GM12878 (cell line): ENCODE data around the gene NEK1. TPM values are rescaled to one million over a fixed set of nuclear protein-coding genes. Genes with fewer than 3 reads are reported as not detected.

Experiments used
- BCLAF1 ChIP-seq: fragments of 450-650 bp; IDR thresholded peaks from 2 replicates; pipeline ENCODE4 v1.6.1; 2017; ENCODE audit warnings: antibody characterized with exemption, mild to moderate bottlenecking, moderate library complexity
- CEBPZ ChIP-seq: fragments of 150-350 bp; IDR thresholded peaks from 2 replicates; pipeline ENCODE4 v1.6.1; 2016; ENCODE audit warnings: low read depth, low read length
- CREB1 ChIP-seq: IDR thresholded peaks from 2 replicates; pipeline ENCODE4 v1.6.1; 2012; ENCODE audit warnings: low read depth, mild to moderate bottlenecking, inconsistent platforms
- CUX1 ChIP-seq: IDR thresholded peaks from 2 replicates; pipeline ENCODE4 v1.6.1; 2012; ENCODE audit warnings: improper control_type of control experiment, low read depth, low read length; ENCODE audit not compliant: insufficient replicate concordance
- ELK1 ChIP-seq: IDR thresholded peaks from 2 replicates; pipeline ENCODE4 v1.6.1; 2012; ENCODE audit warnings: low read depth, low read length, improper control_type of control experiment
- IRF5 ChIP-seq: fragments of 450-650 bp; IDR thresholded peaks from 2 replicates; pipeline ENCODE4 v1.6.1; 2017; ENCODE audit warnings: borderline replicate concordance
- PAX5 ChIP-seq: IDR thresholded peaks from 2 replicates; pipeline ENCODE4 v1.6.1; 2011; ENCODE audit warnings: low read depth, low read length, borderline replicate concordance
- RAD51 ChIP-seq: fragments of 450-650 bp; IDR thresholded peaks from 2 replicates; pipeline ENCODE4 v1.6.1; 2016; ENCODE audit warnings: moderate library complexity, mild to moderate bottlenecking, inconsistent platforms
- RELB ChIP-seq: fragments of 450-650 bp; IDR thresholded peaks from 2 replicates; pipeline ENCODE4 v1.6.1; 2017; ENCODE audit warnings: low read depth, mild to moderate bottlenecking, moderate library complexity
- TAF1 ChIP-seq: IDR thresholded peaks from 2 replicates; pipeline ENCODE4 v1.6.1; 2011; ENCODE audit warnings: mild to moderate bottlenecking, low read depth, low read length, borderline replicate concordance
- polyA plus RNA-seq, 11 experiments: library from polyadenylated mRNA; depleted of rRNA in 4 of 11; unstranded in 6 of 11; stranded (reverse) in 5 of 11; fragments of >200 nt; fragmentation: Nextera tagmentation in 4 of 11; fragmentation: Illumina TruSeq in 1 of 11; extraction: Ambion mirVana in 4 of 11; extraction: Trizol in 1 of 11; gene quantifications; 1 replicate in 1 of 11; 2 replicates in 10 of 11; pipeline versions ENCODE4 v1.2.1 to v1.2.3, GENCODE V29; 2011 to 2016; ENCODE audit warnings: inconsistent platforms in 2 of 11, missing spikeins in 2 of 11, low read depth in 1 of 11
- total RNA-seq, 4 experiments: library from RNA; depleted of rRNA in 3 of 4; stranded (reverse); fragments of >200 nt in 3 of 4; fragmentation: Illumina TruSeq in 1 of 4; extraction: Trizol in 1 of 4; gene quantifications; 2 replicates each; pipeline versions ENCODE4 v1.2.1 to v1.2.3, GENCODE V29; 2013 to 2021

NEK1 gene
- total and polyA plus RNA-seq, 10 of the 15 experiments (the other 5 are each of a cell fraction or from before 2014, with no cell fraction given): 4.9 to 16.1 (median 7.5) TPM

GRCh38 chr4:169612871-169613859 is 782 bp upstream of the NEK1 start (continued):
- 0 out of 2 replicates have a peak, but pooled peaks have one; percentile 25 for TF ChIP-seq RELB
- TF ChIP-seq CUX1: peak; percentile 36
- TF ChIP-seq TAF1: no peak
- TF ChIP-seq PAX5: peak; percentile 77
- 0 out of 2 replicates have a peak, but pooled peaks have one; percentile 31 for TF ChIP-seq CREB1
- no peak for TF ChIP-seq IRF5
- no peak for TF ChIP-seq BCLAF1
- no peak for TF ChIP-seq ELK1
- TF ChIP-seq CEBPZ: no peak
- TF ChIP-seq RAD51: no peak
